MV-4-11 (cell line): ENCODE data around the gene FAM3C.
A peak's percentile ranks its signal among the peaks of the same experiment; 100 is the strongest.
"Not testable (repeated sequence)": the region's sequence is repeated elsewhere in the genome, so short reads cannot be mapped to it uniquely, and the experiment has no call there.

Source experiments
- DNase-seq: peaks from one replicate; lab custom pipeline; 2025; lab: John Stamatoyannopoulos, UW

Gene FAM3C

GRCh38 chr7:121330053-121330833, 65.9 kb downstream of the FAM3C start:
- DNase-seq, result no peak

- no peak for DNase-seq
These were observed 66.7 kb downstream of the FAM3C start for GRCh38 chr7:121329191-121330052.

- no peak for DNase-seq
These were observed 67.5 kb downstream of the FAM3C start, which contains the start of gene WNT16 for GRCh38 chr7:121328508-121329190. TSS of gene WNT16 (plus strand) at chr7:121329000. CDS start at chr7:121329293, 293 bp downstream.

GRCh38 chr7:121327671-121328070, 68.4 kb downstream of the FAM3C start:
- no peak for DNase-seq

- no peak for DNase-seq
These were observed 72.4 kb downstream of the FAM3C start for GRCh38 chr7:121323515-121324302.

GRCh38 chr7:121322460-121322859, 73.6 kb downstream of the FAM3C start:
- DNase-seq, result no peak

GRCh38 chr7:121315170-121315569, 80.9 kb downstream of the FAM3C start:
- not testable (repeated sequence) for DNase-seq

- no peak for DNase-seq
These were observed 82.1 kb downstream of the FAM3C start for GRCh38 chr7:121313793-121314676.

GRCh38 chr7:121313220-121313792, 82.8 kb downstream of the FAM3C start:
- DNase-seq, result no peak

GRCh38 chr7:121307021-121307574, 89.0 kb downstream of the FAM3C start:
- no peak for DNase-seq

- DNase-seq, result no peak
These were observed 89.5 kb downstream of the FAM3C start for GRCh38 chr7:121306565-121306964.

- DNase-seq, result no peak
These were observed 91.0 kb downstream of the FAM3C start for GRCh38 chr7:121305109-121305508.

GRCh38 chr7:121304102-121304658, 91.9 kb downstream of the FAM3C start:
- no peak for DNase-seq

- DNase-seq, result no peak
These were observed 92.5 kb downstream of the FAM3C start for GRCh38 chr7:121303422-121304101.

GRCh38 chr7:121302214-121302745, 93.8 kb downstream of the FAM3C start:
- DNase-seq, result peak; percentile 58

- no peak for DNase-seq
These were observed 94.5 kb downstream of the FAM3C start for GRCh38 chr7:121301446-121302213.

- no peak for DNase-seq
These were observed 95.3 kb downstream of the FAM3C start for GRCh38 chr7:121300685-121301420.
